ENCODE data around the gene RPF1. TPM values are rescaled to one million over a fixed set of nuclear protein-coding genes. Genes with fewer than 3 reads are reported as not detected.

Gene RPF1
- polyA plus RNA-seq, 3 donors = 11.9 to 25.4 (median 23.8) TPM

- no peak overlapping the region for H3K27ac Mint-ChIP-seq
These were observed 17.4 kb downstream of the RPF1 start for GRCh38 chr1:84496498-84496897.

GRCh38 chr1:84497631-84498275 lies 18.7 kb downstream of the RPF1 start:
- Histone ChIP-seq H2AFZ (ENCODE audit: insufficient read depth, low read depth, low read length, poor library complexity, severe bottlenecking) (no peak overlapping the region), H3K27ac (ENCODE audit: low read depth in 1 of 2, low read length in 2 of 2) (no peak overlapping the region), H3K9ac (ENCODE audit: insufficient read depth, low read length, poor library complexity, severe bottlenecking) (no peak overlapping the region), H3K4me3 (replicated peaks in 1 of 3; ENCODE audit: low read depth in 2 of 3, low read length in 3 of 3) (no peak overlapping the region), H3K9me3 (replicated peaks in 1 of 2; ENCODE audit: control insufficient read depth in 1 of 2, insufficient read depth in 1 of 2, low read length in 2 of 2) (no peaks in the 10 kb centered on the region), H4K20me1 (ENCODE audit: insufficient read depth, low read length) (peaks cover 70% of the 10 kb centered on the region), H3K4me2 (replicated peaks; ENCODE audit: extremely low read depth, low read length, poor library complexity, severe bottlenecking) (no peak overlapping the region), H3K4me1 (ENCODE audit: control insufficient read depth in 1 of 2, insufficient read depth in 2 of 2, low read length in 2 of 2) (peaks cover under 1 to 7% of the 10 kb centered on the region in 2 donors), H3K36me3 (replicated peaks in 1 of 2; ENCODE audit: control insufficient read depth in 1 of 2, insufficient read depth in 2 of 2, low read length in 2 of 2) (peaks cover 62 to 90% of the 10 kb centered on the region in 2 donors), H3K79me2 (ENCODE audit: insufficient read depth, low read length) (peaks cover 48% of the 10 kb centered on the region), H3K27me3 (ENCODE audit: control insufficient read depth in 2 of 2, insufficient read depth in 2 of 2, low read length in 2 of 2) (no peaks in the 10 kb centered on the region)
- no peaks in the 10 kb centered on the region for H3K9me3 Mint-ChIP-seq
- intact Hi-C loops (cut with micrococcal nuclease) = no loop called here
- peaks cover 14% of the 10 kb centered on the region for H3K4me1 Mint-ChIP-seq
- no peak for TF ChIP-seq CTCF (IDR thresholded peaks at IDR 0.05)
- no peaks in the 10 kb centered on the region for H3K27me3 Mint-ChIP-seq (ENCODE audit: low read depth in 3 of 3)
- no peak overlapping the region for H3K4me3 Mint-ChIP-seq
- WGBS (ENCODE audit: insufficient coverage) = no CpG with 5 or more reads among the region's 2 CpGs
- H3K27ac Mint-ChIP-seq = peak overlapping the region in 2 of 7 donors; percentile 28 to 32
- DNase-seq = no peak
- peaks cover 68 to 85% of the 10 kb centered on the region in 2 donors for H3K36me3 Mint-ChIP-seq

More at GRCh38 chr1:84496498-84496897, 17.4 kb downstream of the RPF1 start:
- H3K4me2 ChIP-seq (replicated peaks; ENCODE audit: extremely low read depth, low read length, poor library complexity, severe bottlenecking) = no peak overlapping the region
- H3K9me3 Mint-ChIP-seq = peaks cover 0 to 2% (median 0%) of the 10 kb centered on the region in 7 donors
- TF ChIP-seq CTCF (IDR thresholded peaks at IDR 0.05) = no peak
- peaks cover 75 to 89% of the 10 kb centered on the region in 2 donors for H3K36me3 Mint-ChIP-seq
- H3K27ac ChIP-seq (ENCODE audit: low read depth in 1 of 2, low read length in 2 of 2) = no peak overlapping the region
- H3K4me1 ChIP-seq (ENCODE audit: control insufficient read depth in 1 of 2, insufficient read depth in 2 of 2, low read length in 2 of 2) = peaks cover 0 to 5% of the 10 kb centered on the region in 2 donors
- H4K20me1 ChIP-seq (ENCODE audit: insufficient read depth, low read length) = peaks cover 57% of the 10 kb centered on the region
- no CpG with 5 or more reads among the region's 3 CpGs for whole genome bisulfite sequencing (ENCODE audit: insufficient coverage)
- no peak overlapping the region for H3K9ac ChIP-seq (ENCODE audit: insufficient read depth, low read length, poor library complexity, severe bottlenecking)
- H2AFZ ChIP-seq (ENCODE audit: insufficient read depth, low read depth, low read length, poor library complexity, severe bottlenecking) = no peak overlapping the region
- intact Hi-C loops (cut with micrococcal nuclease) = no loop called here
- H3K36me3 ChIP-seq (replicated peaks in 1 of 2; ENCODE audit: control insufficient read depth in 1 of 2, insufficient read depth in 2 of 2, low read length in 2 of 2) = peaks cover 70 to 100% of the 10 kb centered on the region in 2 donors
- no peaks in the 10 kb centered on the region for H3K27me3 ChIP-seq (ENCODE audit: control insufficient read depth in 2 of 2, insufficient read depth in 2 of 2, low read length in 2 of 2)
- no peaks in the 10 kb centered on the region for H3K9me3 ChIP-seq (replicated peaks in 1 of 2; ENCODE audit: control insufficient read depth in 1 of 2, insufficient read depth in 1 of 2, low read length in 2 of 2)
- H3K27me3 Mint-ChIP-seq (ENCODE audit: low read depth in 3 of 3) = no peaks in the 10 kb centered on the region
- H3K79me2 ChIP-seq (ENCODE audit: insufficient read depth, low read length) = peaks cover 35% of the 10 kb centered on the region
- no peak overlapping the region for H3K4me3 Mint-ChIP-seq
- H3K4me1 Mint-ChIP-seq = peaks cover 8% of the 10 kb centered on the region
- no peak for DNase-seq
- H3K4me3 ChIP-seq (replicated peaks in 1 of 3; ENCODE audit: low read depth in 2 of 3, low read length in 3 of 3) = no peak overlapping the region
